ENCODE data around the gene RTKN. TPM values are rescaled to one million over a fixed set of nuclear protein-coding genes. Genes with fewer than 3 reads are reported as not detected.
"Not testable (repeated sequence)": the region's sequence is repeated elsewhere in the genome, so short reads cannot be mapped to it uniquely, and the experiment has no call there.

The RTKN gene
- total RNA-seq, 6 experiments from 2014 or later = 12.7 to 14.8 (median 13.6) TPM

DNA sequence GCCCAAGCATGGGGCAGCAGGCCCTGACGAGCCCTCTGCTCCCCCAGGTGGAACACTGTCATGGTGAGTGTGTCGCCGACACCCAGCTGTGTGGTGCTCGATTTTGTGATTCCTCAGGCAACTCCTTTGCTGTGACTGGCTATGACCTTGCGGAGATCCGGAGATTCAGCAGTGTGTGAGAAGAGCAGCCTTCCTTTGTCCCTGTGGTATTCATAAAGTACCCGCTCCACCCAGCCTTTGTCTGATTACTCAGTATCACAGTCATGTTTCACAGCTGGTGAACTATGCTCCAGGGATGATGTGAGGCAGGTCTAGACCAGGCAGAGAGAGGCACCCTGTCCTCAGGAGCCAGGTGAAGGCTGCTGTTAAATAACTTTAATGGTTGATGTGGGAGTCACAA is 16.2 kb downstream of the RTKN start:
- H3K36me3 Mint-ChIP-seq (ENCODE audit: low read depth) = peaks cover 19% of the 10 kb centered on the region
- H3K27ac Mint-ChIP-seq = peak overlapping the region; percentile 35; the same call in 1 of the 2 replicates
- H3K4me3 Mint-ChIP-seq = no peak overlapping the region
- no peaks in the 10 kb centered on the region for H3K9me3 Mint-ChIP-seq
- no peaks in the 10 kb centered on the region; the same call in 1 of the 2 replicates for H3K27me3 Mint-ChIP-seq (ENCODE audit: insufficient read depth)
- TF ChIP-seq, protein P1, sequence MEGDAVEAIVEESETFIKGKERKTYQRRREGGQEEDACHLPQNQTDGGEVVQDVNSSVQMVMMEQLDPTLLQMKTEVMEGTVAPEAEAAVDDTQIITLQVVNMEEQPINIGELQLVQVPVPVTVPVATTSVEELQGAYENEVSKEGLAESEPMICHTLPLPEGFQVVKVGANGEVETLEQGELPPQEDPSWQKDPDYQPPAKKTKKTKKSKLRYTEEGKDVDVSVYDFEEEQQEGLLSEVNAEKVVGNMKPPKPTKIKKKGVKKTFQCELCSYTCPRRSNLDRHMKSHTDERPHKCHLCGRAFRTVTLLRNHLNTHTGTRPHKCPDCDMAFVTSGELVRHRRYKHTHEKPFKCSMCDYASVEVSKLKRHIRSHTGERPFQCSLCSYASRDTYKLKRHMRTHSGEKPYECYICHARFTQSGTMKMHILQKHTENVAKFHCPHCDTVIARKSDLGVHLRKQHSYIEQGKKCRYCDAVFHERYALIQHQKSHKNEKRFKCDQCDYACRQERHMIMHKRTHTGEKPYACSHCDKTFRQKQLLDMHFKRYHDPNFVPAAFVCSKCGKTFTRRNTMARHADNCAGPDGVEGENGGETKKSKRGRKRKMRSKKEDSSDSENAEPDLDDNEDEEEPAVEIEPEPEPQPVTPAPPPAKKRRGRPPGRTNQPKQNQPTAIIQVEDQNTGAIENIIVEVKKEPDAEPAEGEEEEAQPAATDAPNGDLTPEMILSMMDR (IDR thresholded peaks at IDR 0.05) = no peak
- peaks cover 46% of the 10 kb centered on the region for H3K4me1 Mint-ChIP-seq (ENCODE audit: low read depth)
- no peak for DNase-seq

DNA sequence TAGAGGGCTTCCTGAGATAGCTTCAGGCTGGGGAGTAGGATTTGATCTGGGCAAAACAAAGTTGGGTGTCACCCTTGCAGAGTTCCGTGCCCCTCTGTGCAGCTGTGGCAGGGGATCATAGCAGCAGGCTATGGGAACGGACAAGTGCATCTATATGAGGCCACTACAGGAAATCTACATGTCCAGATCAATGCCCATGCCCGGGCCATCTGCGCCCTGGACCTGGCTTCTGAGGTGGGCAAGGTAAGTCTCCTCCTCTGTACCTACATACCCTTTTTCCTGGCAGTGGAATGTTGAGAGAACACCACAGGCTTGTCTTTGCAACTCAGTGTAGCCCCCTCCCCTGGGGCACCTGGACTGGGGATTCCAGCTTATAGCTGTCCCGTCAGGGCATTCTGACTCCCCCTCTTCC is 16.7 kb downstream of the RTKN start:
- peak overlapping the region; percentile 66 for H3K27ac Mint-ChIP-seq
- peaks cover 46% of the 10 kb centered on the region for H3K4me1 Mint-ChIP-seq (ENCODE audit: low read depth)
- H3K27me3 Mint-ChIP-seq (ENCODE audit: insufficient read depth) = no peaks in the 10 kb centered on the region; the same call in 1 of the 2 replicates
- no peak for DNase-seq
- H3K9me3 Mint-ChIP-seq = no peaks in the 10 kb centered on the region
- TF ChIP-seq, protein P1 (IDR thresholded peaks at IDR 0.05) = no peak
- peaks cover 19% of the 10 kb centered on the region for H3K36me3 Mint-ChIP-seq (ENCODE audit: low read depth)
- H3K4me3 Mint-ChIP-seq = peak overlapping the region; percentile 38; the same call in 1 of the 2 replicates

DNA sequence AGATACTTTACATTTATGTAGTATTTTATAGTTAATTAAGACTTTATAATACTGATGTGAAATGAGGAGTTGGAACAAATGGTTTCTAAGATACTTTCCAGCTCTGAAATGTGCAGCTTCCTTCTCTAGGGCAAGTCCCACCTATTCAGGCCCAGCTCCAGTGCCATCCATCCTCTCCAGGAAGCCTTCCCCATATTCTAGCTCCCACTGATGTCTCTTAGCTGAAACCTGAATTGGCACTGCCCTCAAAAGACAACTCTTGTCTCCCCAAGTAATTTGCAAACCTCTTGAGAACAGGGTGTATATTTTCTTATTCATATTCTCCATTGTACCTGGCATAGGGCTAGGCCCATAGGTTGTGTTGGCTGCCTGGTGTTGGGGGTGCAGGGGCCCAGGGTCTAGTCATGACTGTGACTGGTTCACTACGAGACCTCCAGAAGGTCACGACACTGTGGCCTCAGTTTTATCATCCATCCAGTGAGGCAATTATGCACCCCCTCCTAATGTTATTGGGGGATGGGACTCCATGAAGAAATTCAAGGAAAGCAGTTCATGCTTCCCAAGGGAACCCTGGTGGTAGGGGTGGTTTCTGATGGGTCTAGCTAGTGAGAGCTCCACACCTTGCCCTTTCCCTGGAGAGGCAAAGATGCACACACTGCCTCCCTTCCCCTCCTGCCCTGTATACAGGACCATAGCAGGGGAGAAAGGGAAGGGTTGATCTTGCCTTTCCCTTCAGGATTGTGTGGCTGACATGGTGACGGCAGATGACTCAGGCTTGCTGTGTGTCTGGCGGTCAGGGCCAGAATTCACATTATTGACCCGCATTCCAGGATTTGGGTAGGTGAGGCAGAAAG is 17.4 kb downstream of the RTKN start:
- H3K36me3 Mint-ChIP-seq (ENCODE audit: low read depth) = peaks cover 15% of the 10 kb centered on the region
- DNase-seq = no peak
- TF ChIP-seq, protein P1 (IDR thresholded peaks at IDR 0.05) = no peak
- H3K4me3 Mint-ChIP-seq = peak overlapping the region; percentile 38; the same call in 1 of the 2 replicates
- peaks cover 46% of the 10 kb centered on the region for H3K4me1 Mint-ChIP-seq (ENCODE audit: low read depth)
- H3K27me3 Mint-ChIP-seq (ENCODE audit: insufficient read depth) = no peaks in the 10 kb centered on the region; the same call in 1 of the 2 replicates
- peak overlapping the region; percentile 66 for H3K27ac Mint-ChIP-seq
- H3K9me3 Mint-ChIP-seq = no peaks in the 10 kb centered on the region

DNA sequence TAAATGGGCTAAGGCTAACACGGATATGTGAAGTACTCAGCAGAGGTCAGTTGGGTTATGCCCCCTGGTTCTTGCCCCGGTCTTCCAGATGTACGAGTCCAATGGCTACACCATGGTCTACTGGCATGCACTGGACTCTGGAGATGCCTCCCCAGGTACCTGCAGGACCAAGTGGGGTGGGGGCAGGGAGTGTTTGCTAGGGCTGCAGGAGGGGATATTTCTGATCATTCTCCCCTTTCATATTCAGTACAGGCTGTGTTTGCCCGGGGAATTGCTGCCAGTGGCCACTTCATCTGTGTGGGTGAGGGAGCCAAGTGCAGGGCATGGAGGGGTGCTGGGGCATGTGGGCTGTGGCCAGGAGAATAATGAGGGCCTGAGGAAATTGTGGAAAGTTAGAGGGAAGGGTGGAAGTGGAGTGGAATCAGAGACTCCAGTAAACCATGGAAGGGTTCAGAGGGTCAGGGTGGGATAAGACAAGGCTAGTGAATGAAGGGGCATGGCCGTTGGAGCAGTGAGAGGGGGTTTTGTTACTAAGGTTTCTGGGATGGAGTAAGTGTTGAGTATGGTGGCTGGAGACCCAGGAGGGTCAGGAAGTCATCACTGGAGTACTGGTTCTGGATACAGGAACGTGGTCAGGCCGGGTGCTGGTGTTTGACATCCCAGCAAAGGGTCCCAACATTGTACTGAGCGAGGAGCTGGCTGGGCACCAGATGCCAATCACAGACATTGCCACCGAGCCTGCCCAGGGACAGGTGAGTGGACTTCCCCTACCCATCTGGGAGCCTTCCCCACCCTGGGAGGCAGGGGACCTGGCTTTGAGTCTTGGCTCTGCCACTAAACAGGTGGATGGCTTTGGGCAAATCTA is 18.3 kb downstream of the RTKN start:
- TF ChIP-seq, protein P1 (IDR thresholded peaks at IDR 0.05) = no peak

DNA sequence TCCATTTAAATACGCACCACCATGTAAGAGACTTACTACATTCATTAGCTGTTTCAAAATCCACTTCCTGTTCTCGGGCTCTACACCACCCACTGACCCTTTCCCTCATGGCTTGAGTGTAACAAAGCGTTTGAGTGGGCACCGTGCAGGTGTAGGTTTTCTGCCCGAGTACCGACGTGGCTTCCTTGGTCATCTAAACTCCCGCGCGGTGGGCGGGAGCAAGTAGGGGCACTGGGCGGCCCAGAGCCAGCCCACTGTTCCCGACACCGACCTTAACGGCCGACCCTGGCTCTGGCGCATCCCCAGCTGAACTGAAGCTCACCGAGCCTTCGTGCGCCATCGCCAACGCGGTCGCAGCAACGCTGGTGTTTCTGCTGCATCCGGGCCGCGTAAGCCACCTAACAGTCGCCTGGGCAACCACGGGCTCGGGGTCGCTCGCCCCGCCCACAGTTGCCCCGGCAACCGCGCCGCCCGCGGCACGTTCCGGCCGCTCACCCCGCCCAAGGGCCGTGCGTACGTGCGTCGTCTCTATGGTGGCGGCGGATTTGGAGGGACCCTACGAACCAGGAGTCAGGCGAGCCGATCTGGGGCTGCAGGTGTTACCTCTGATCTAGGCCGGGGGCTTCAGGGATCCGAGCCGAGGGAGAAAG is 20.4 kb downstream of the RTKN start, which contains the start of the genes C2orf81 and WDR54:
Gene C2orf81 (minus strand): TSS at position 399 of the 650 bp plus-strand sequence. CDS start 59 bp downstream, at position 340.
Gene WDR54 (plus strand): TSS at position 510 of the 650 bp plus-strand sequence. CDS start 424 bp downstream, outside the sequence.
- Mint-ChIP-seq H3K4me3 (peak within 1 kb of the TSS; percentile 98), H3K36me3 (ENCODE audit: low read depth) (peaks cover 15% of the 10 kb centered on the region), H3K4me1 (ENCODE audit: low read depth) (peaks cover 41% of the 10 kb centered on the region), H3K27ac (peak within 1 kb of the TSS; percentile 98), H3K27me3 (ENCODE audit: insufficient read depth) (no peaks in the 10 kb centered on the region; the same call in 1 of the 2 replicates), H3K9me3 (no peaks in the 10 kb centered on the region)
- DNase-seq = peak; percentile 87
- TF ChIP-seq, protein P1 (IDR thresholded peaks at IDR 0.05) = no peak

More for the DNA sequence above, 18.3 kb downstream of the RTKN start:
- Mint-ChIP-seq H3K27me3 (ENCODE audit: insufficient read depth) (no peaks in the 10 kb centered on the region; the same call in 1 of the 2 replicates), H3K4me1 (ENCODE audit: low read depth) (peaks cover 46% of the 10 kb centered on the region), H3K36me3 (ENCODE audit: low read depth) (peaks cover 15% of the 10 kb centered on the region), H3K9me3 (no peaks in the 10 kb centered on the region), H3K27ac (peak overlapping the region; percentile 12; the same call in 1 of the 2 replicates), H3K4me3 (peak overlapping the region; percentile 98; the same call in 1 of the 2 replicates)
- DNase-seq = no peak

DNA sequence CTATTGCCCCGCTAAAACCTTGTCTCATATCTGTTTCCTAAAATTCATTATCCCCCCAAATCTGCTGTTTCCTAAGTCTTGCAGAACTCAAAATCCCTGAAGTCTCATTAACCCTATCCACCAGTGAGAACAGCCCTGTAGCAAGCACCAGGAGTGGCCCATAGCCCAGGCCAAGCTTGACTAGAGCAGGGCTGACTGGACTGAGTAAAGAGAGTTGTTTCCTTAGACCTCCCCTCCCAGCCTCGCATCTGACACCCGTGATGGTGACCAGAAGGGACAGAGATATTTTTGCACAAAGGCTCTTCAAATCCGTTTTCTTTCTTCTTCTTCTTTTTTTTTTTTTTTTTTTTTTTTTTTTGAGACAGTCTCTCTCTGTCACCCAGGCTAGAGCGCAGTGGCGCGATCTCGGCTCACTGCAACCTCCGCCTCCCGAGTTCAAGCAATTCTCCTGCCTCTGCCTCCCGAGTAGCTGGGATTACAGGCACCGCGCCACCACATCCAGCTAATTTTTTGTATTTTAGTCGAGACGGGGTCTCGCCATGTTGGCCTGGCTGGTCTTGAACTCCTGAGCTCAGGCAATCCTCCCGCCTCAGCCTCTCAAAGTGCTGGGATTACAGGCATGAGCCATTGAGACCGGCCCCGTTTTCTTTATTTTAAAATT is 21.2 kb downstream of the RTKN start:
- peak overlapping the region; percentile 98 for H3K27ac Mint-ChIP-seq

More for the DNA sequence above, 21.2 kb downstream of the RTKN start:
- not testable (repeated sequence) for DNase-seq; H3K9me3 Mint-ChIP-seq; H3K27me3 Mint-ChIP-seq (ENCODE audit: insufficient read depth); H3K36me3 Mint-ChIP-seq (ENCODE audit: low read depth)
- Mint-ChIP-seq H3K4me1 (ENCODE audit: low read depth) (peaks cover 38% of the 10 kb centered on the region), H3K4me3 (peak overlapping the region; percentile 98)
